IMR-90 (cell line): ENCODE data around the gene GPR153. TPM values are rescaled to one million over a fixed set of nuclear protein-coding genes. Genes with fewer than 3 reads are reported as not detected.

ENCODE experiments used
- ATAC-seq: fragments of 200-7000 bp; cut with Tn5 transposase; 2 replicates; pipeline ENCODE4 v1.9.1; 2020; ENCODE audit warnings: low read depth, mild to moderate bottlenecking, moderate library complexity
- BruUV-seq: library from RNA; stranded (reverse); fragments of 400-500 nt; replicated peaks from 2 replicates; lab custom pipeline; 2021; lab: Mats Ljungman, UMichigan
- CTCF ChIA-PET: fragments of 300-600 bp; formaldehyde crosslinking; extraction: SDS; loops from one replicate; lab custom pipeline; 2021; ENCODE audit warnings: antibody characterized with exemption; lab: Yijun Ruan, JAX
- POLR2A ChIA-PET: fragments of 300-600 bp; sonication (Branson Sonifier 250); formaldehyde crosslinking; loops from one replicate; lab custom pipeline; 2022; ENCODE audit warnings: antibody characterized with exemption; ENCODE audit not compliant: unreplicated experiment; lab: Charles Lee
- DNase-seq: peaks from one replicate; pipeline ENCODE4 v3.0.0; 2013
- H2AFZ ChIP-seq: replicated peaks from 2 replicates; pipeline ENCODE3; 2013; ENCODE audit warnings: low read length, mild to moderate bottlenecking; ENCODE audit not compliant: poor library complexity
- H2AK5ac ChIP-seq: 2 replicates; pipeline ENCODE4 v1.6.1; 2013; ENCODE audit warnings: low read depth, low read length, inconsistent platforms
- H2AK9ac ChIP-seq: replicated peaks from 2 replicates; pipeline ENCODE3; 2013; ENCODE audit warnings: mild to moderate bottlenecking, low read depth, low read length, moderate library complexity; ENCODE audit not compliant: poor library complexity
- H2BK120ac ChIP-seq: 2 replicates; pipeline ENCODE4 v1.6.1; 2013; ENCODE audit warnings: low read depth, low read length, inconsistent platforms
- H2BK15ac ChIP-seq: 3 replicates; pipeline ENCODE4 v1.6.1; 2013; ENCODE audit warnings: low read depth, low read length, inconsistent platforms
- H2BK20ac ChIP-seq: 2 replicates; pipeline ENCODE4 v1.6.1; 2013; ENCODE audit warnings: low read depth, mild to moderate bottlenecking, inconsistent platforms, low read length, moderate library complexity
- H2BK5ac ChIP-seq: 2 replicates; pipeline ENCODE4 v1.6.1; 2013; ENCODE audit warnings: mild to moderate bottlenecking, low read depth, low read length, inconsistent platforms; ENCODE audit not compliant: poor library complexity, severe bottlenecking
- H3K14ac ChIP-seq: replicated peaks from 2 replicates; pipeline ENCODE4 v1.6.1; 2013; ENCODE audit warnings: low read depth, low read length, inconsistent platforms
- H3K18ac ChIP-seq: 2 replicates; pipeline ENCODE4 v1.6.1; 2013; ENCODE audit warnings: low read depth, low read length, control low read depth
- H3K23ac ChIP-seq: 2 replicates; pipeline ENCODE4 v1.6.1; 2013; ENCODE audit warnings: low read depth, low read length, inconsistent platforms
- H3K27ac ChIP-seq: 2 replicates; pipeline ENCODE4 v1.5.1; 2013; ENCODE audit warnings: mild to moderate bottlenecking, control low read depth, low read length; ENCODE audit not compliant: insufficient read depth
- H3K27me3 ChIP-seq: 2 replicates; pipeline ENCODE4 v1.6.1; 2013; ENCODE audit warnings: low read length; ENCODE audit not compliant: control insufficient read depth, insufficient read depth
- H3K36me3 ChIP-seq: 2 replicates; pipeline ENCODE4 v1.6.1; 2013; ENCODE audit warnings: low read length, mixed read lengths; ENCODE audit not compliant: control insufficient read depth, insufficient read depth
- H3K4ac ChIP-seq: 2 replicates; pipeline ENCODE4 v1.6.1; 2013; ENCODE audit warnings: low read depth, low read length, inconsistent platforms
- H3K4me1 ChIP-seq: 2 replicates; pipeline ENCODE4 v1.6.1; 2013; ENCODE audit warnings: low read length, mixed read lengths; ENCODE audit not compliant: control insufficient read depth, insufficient read depth
- H3K4me2 ChIP-seq: 2 replicates; pipeline ENCODE4 v1.6.1; 2013; ENCODE audit warnings: low read depth, mild to moderate bottlenecking, control low read depth, low read length, moderate library complexity
- H3K4me3 ChIP-seq: 2 replicates; pipeline ENCODE4 v1.5.1; 2013; ENCODE audit warnings: low read depth, mild to moderate bottlenecking, control low read depth, low read length, moderate library complexity; ENCODE audit not compliant: insufficient read depth
- H3K56ac ChIP-seq: 2 replicates; pipeline ENCODE4 v1.6.1; 2013; ENCODE audit warnings: low read length, inconsistent platforms; ENCODE audit not compliant: insufficient read depth; ENCODE audit errors: extremely low read depth
- H3K79me1 ChIP-seq, 2 experiments: 2 replicates each; pipeline ENCODE4 v1.6.1; 2013; ENCODE audit warnings: low read length in 2 of 2, inconsistent platforms in 1 of 2, low read depth in 1 of 2
- H3K9ac ChIP-seq: 2 replicates; pipeline ENCODE4 v1.6.1; 2013; ENCODE audit warnings: low read depth, low read length, control low read depth
- H3K9me1 ChIP-seq: 2 replicates; pipeline ENCODE4 v1.6.1; 2013; ENCODE audit warnings: low read length, inconsistent platforms; ENCODE audit not compliant: insufficient read depth
- H3K9me3 ChIP-seq: 2 replicates; pipeline ENCODE4 v1.6.1; 2013; ENCODE audit warnings: low read length; ENCODE audit not compliant: control insufficient read depth, insufficient read depth
- H4K20me1 ChIP-seq: 2 replicates; pipeline ENCODE4 v1.6.1; 2013; ENCODE audit warnings: low read length, inconsistent platforms; ENCODE audit not compliant: insufficient read depth
- H4K5ac ChIP-seq: 2 replicates; pipeline ENCODE4 v1.6.1; 2013; ENCODE audit warnings: mild to moderate bottlenecking, low read depth, low read length, control low read depth
- H4K8ac ChIP-seq, 2 experiments: 2 replicates each; pipeline ENCODE4 v1.6.1; 2013; ENCODE audit warnings: low read depth in 2 of 2, low read length in 2 of 2, control low read depth in 1 of 2, inconsistent platforms in 1 of 2
- H4K91ac ChIP-seq: 2 replicates; pipeline ENCODE4 v1.6.1; 2013; ENCODE audit warnings: low read depth, low read length, inconsistent platforms; ENCODE audit not compliant: insufficient read depth
- BHLHE40 ChIP-seq: fragments of 150-350 bp; IDR thresholded peaks from 2 replicates; pipeline ENCODE4 v1.6.1; 2016; ENCODE audit warnings: mild to moderate bottlenecking, low read depth, low read length
- MAZ ChIP-seq: IDR thresholded peaks from 2 replicates; pipeline ENCODE4 v1.6.1; 2012; ENCODE audit warnings: low read depth, mild to moderate bottlenecking, low read length, improper control_type of control experiment, moderate library complexity, borderline replicate concordance
- MXI1 ChIP-seq: IDR thresholded peaks from 2 replicates; pipeline ENCODE4 v1.6.1; 2012; ENCODE audit warnings: low read depth, mild to moderate bottlenecking, low read length, moderate library complexity, borderline replicate concordance
- NFE2L2 ChIP-seq: fragments of 150-350 bp; IDR thresholded peaks from 2 replicates; pipeline ENCODE4 v1.6.1; 2016; ENCODE audit warnings: low read depth, mild to moderate bottlenecking, low read length
- RFX5 ChIP-seq: IDR thresholded peaks from 2 replicates; pipeline ENCODE4 v1.8.0; 2012; ENCODE audit warnings: low read depth, mild to moderate bottlenecking, low read length, moderate library complexity
- WGBS, 2 experiments: methylation state at CpG; one replicate each; pipeline versions ENCODE4 v1.1.5 to v1.1.7; 2013; ENCODE audit warnings: missing lambda C conversion rate in 2 of 2; ENCODE audit not compliant: insufficient read length in 1 of 2; ENCODE audit errors: extremely low coverage in 2 of 2; 5-methylcytosine and 5-hydroxymethylcytosine counted together
- dilution Hi-C: fragments of 300-500 bp; cut with HindIII; formaldehyde crosslinking; loops from one replicate; pipeline ENCODE4 v1.14.3; 2018; ENCODE audit warnings: low sequenced_read_pairs; ENCODE audit not compliant: unreplicated experiment
- in situ Hi-C: fragments of 300-500 bp; cut with MboI; formaldehyde crosslinking; loops from 3 replicates; pipeline ENCODE4 v1.14.3; 2019; ENCODE audit warnings: low sequenced_read_pairs, inconsistent platforms, mixed read lengths
- intact Hi-C: fragments of 100-400 bp; cut with micrococcal nuclease; formaldehyde crosslinking; loops from 2 replicates; pipeline ENCODE4 v1.10.0; 2022
- polyA plus RNA-seq, 3 experiments: library from polyadenylated mRNA; depleted of rRNA; stranded (reverse); fragments of >200 nt; gene quantifications; 2 replicates each; pipeline ENCODE4 v1.2.3, GENCODE V29; 2012; ENCODE audit warnings: low replicate concordance in 1 of 3
- total RNA-seq: library from RNA; depleted of rRNA; stranded (reverse); fragments of >200 nt; gene quantifications from 2 replicates; pipeline ENCODE4 v1.2.3, GENCODE V29; 2012
- TF ChIP-seq, protein P1 (sequence below): fragments of 150-350 bp; IDR thresholded peaks from 2 replicates; pipeline ENCODE4 v1.6.1; 2017; ENCODE audit warnings: mild to moderate bottlenecking, antibody characterized with exemption, low read length, low read depth

Gene GPR153
- total and polyA plus RNA-seq, 2 of the 4 experiments (the other 2 are of a cell fraction): 1.8 to 5.2 TPM

DNA sequence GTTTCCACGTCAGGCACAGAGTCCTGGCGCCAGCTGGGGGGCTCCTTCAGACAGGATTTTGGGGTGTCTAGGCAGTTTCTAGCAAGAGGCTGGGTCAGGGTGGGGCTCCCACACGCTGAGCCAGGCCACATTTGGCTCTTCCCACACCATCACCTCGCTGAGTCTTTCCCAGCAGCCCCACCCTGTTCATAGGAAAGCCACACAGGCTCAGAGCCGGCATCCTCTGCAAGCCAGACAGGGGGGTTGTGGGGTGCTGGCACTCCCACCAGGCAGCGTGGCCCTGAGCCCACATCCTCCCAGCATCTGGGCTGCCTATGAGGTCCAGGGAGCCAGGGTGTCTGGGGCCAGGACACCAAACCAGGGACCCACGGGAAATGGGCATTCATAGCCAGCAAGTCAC is 2.8 kb upstream of the GPR153 start:
- no peak overlapping the region for H2BK15ac ChIP-seq
- WGBS, 2 experiments: 56% methylated on average over 2 of the region's 7 CpGs; no CpG with 5 or more reads in 1 of the 2 experiments
- no peaks in the 10 kb centered on the region for H3K27me3 ChIP-seq
- no peak overlapping the region for H3K18ac ChIP-seq
- H4K20me1 ChIP-seq: peaks cover 12% of the 10 kb centered on the region
- H3K4ac ChIP-seq: no peak overlapping the region
- no peak for TF ChIP-seq RFX5
- TF ChIP-seq, protein P1, sequence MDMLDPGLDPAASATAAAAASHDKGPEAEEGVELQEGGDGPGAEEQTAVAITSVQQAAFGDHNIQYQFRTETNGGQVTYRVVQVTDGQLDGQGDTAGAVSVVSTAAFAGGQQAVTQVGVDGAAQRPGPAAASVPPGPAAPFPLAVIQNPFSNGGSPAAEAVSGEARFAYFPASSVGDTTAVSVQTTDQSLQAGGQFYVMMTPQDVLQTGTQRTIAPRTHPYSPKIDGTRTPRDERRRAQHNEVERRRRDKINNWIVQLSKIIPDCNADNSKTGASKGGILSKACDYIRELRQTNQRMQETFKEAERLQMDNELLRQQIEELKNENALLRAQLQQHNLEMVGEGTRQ: no peak
- TF ChIP-seq BHLHE40: no peak
- TF ChIP-seq MAZ: no peak
- TF ChIP-seq NFE2L2: no peak
- TF ChIP-seq MXI1: no peak
- ATAC-seq: no peak
- no peak overlapping the region for H3K4me2 ChIP-seq
- H3K56ac ChIP-seq: no peak overlapping the region
- no peak overlapping the region for H2AK5ac ChIP-seq
- no peak overlapping the region for H4K5ac ChIP-seq
- no peak overlapping the region for H2BK5ac ChIP-seq
- no peak overlapping the region for H2BK20ac ChIP-seq
- H3K14ac ChIP-seq: no peak overlapping the region
- H3K23ac ChIP-seq: no peak overlapping the region; the same call in 1 of the 2 replicates
- H2AFZ ChIP-seq: no peak overlapping the region
- H3K4me1 ChIP-seq: peaks cover 2% of the 10 kb centered on the region; the same call in 1 of the 2 replicates
- BruUV-seq: no TSS peak
- CTCF ChIA-PET: no interaction called here
- in situ Hi-C loops: no loop called here
- H4K8ac ChIP-seq: no peak overlapping the region
- H3K27ac ChIP-seq: no peak overlapping the region
- no peaks in the 10 kb centered on the region for H3K36me3 ChIP-seq
- no peak overlapping the region for H2BK120ac ChIP-seq
- intact Hi-C loops: no loop called here
- no peaks in the 10 kb centered on the region for H3K79me1 ChIP-seq
- no peak overlapping the region for H3K4me3 ChIP-seq
- H3K9me3 ChIP-seq: no peaks in the 10 kb centered on the region
- H2AK9ac ChIP-seq: no peak overlapping the region
- dilution Hi-C loops: no loop called here
- H3K9me1 ChIP-seq: no peaks in the 10 kb centered on the region
- DNase-seq: no peak
- H4K91ac ChIP-seq: no peak overlapping the region
- H3K9ac ChIP-seq: no peak overlapping the region
- POLR2A ChIA-PET: no interaction called here
